ENCODE results near the gene PDLIM5. TPM values are rescaled to one million over a fixed set of nuclear protein-coding genes. Genes with fewer than 3 reads are reported as not detected.

The PDLIM5 gene
- total RNA-seq, 1 donor from 2014 or later, result 1,256 TPM

GRCh38 chr4:94515365-94515764, 63.6 kb downstream of the PDLIM5 start:
- intact Hi-C loops (cut with DNase I), result no loop called here
- DNase-seq (ENCODE audit: low spot score), result no peak

- no peak for DNase-seq (ENCODE audit: low spot score)
- intact Hi-C loops (cut with DNase I), result no loop called here
Observed at GRCh38 chr4:94516067-94516466, 64.3 kb downstream of the PDLIM5 start.

- intact Hi-C loops (cut with DNase I), result no loop called here
- DNase-seq (ENCODE audit: low spot score), result no peak
Observed at GRCh38 chr4:94516999-94517398, 65.3 kb downstream of the PDLIM5 start.

- intact Hi-C loops (cut with DNase I), result no loop called here
- DNase-seq (ENCODE audit: low spot score), result no peak
Observed at GRCh38 chr4:94517492-94517891, 65.8 kb downstream of the PDLIM5 start.

GRCh38 chr4:94519019-94519418, 67.3 kb downstream of the PDLIM5 start:
- DNase-seq (ENCODE audit: low spot score), result no peak
- intact Hi-C loops (cut with DNase I), result no loop called here

GRCh38 chr4:94519925-94520789, 68.4 kb downstream of the PDLIM5 start:
- intact Hi-C loops (cut with DNase I), result no loop called here

GRCh38 chr4:94523033-94523580, 71.4 kb downstream of the PDLIM5 start:
- intact Hi-C loops (cut with DNase I), result no loop called here

More at GRCh38 chr4:94519925-94520789, 68.4 kb downstream of the PDLIM5 start:
- no peak for DNase-seq (ENCODE audit: low spot score)

GRCh38 chr4:94523617-94524016, 71.9 kb downstream of the PDLIM5 start:
- intact Hi-C loops (cut with DNase I), result no loop called here
- DNase-seq (ENCODE audit: low spot score), result no peak

More at GRCh38 chr4:94523033-94523580, 71.4 kb downstream of the PDLIM5 start:
- DNase-seq (ENCODE audit: low spot score), result no peak

- intact Hi-C loops (cut with DNase I), result no loop called here
Observed at GRCh38 chr4:94525993-94526728, 74.4 kb downstream of the PDLIM5 start.

GRCh38 chr4:94527556-94528233, 76.0 kb downstream of the PDLIM5 start:
- no peak for DNase-seq (ENCODE audit: low spot score)
- intact Hi-C loops (cut with DNase I), result no loop called here

More at GRCh38 chr4:94525993-94526728, 74.4 kb downstream of the PDLIM5 start:
- DNase-seq (ENCODE audit: low spot score), result no peak

- DNase-seq (ENCODE audit: low spot score), result no peak
Observed at GRCh38 chr4:94528792-94529451, 77.2 kb downstream of the PDLIM5 start.

GRCh38 chr4:94530073-94530472, 78.3 kb downstream of the PDLIM5 start:
- intact Hi-C loops (cut with DNase I), result no loop called here
- no peak for DNase-seq (ENCODE audit: low spot score)

More at GRCh38 chr4:94528792-94529451, 77.2 kb downstream of the PDLIM5 start:
- intact Hi-C loops (cut with DNase I), result no loop called here

- DNase-seq (ENCODE audit: low spot score), result no peak
- intact Hi-C loops (cut with DNase I), result no loop called here
Observed at GRCh38 chr4:94531991-94532789, 80.4 kb downstream of the PDLIM5 start.

- DNase-seq (ENCODE audit: low spot score), result no peak
- intact Hi-C loops (cut with DNase I), result no loop called here
Observed at GRCh38 chr4:94533405-94534223, 81.9 kb downstream of the PDLIM5 start.

- DNase-seq (ENCODE audit: low spot score), result no peak
- intact Hi-C loops (cut with DNase I), result no loop called here
Observed at GRCh38 chr4:94534401-94535312, 82.9 kb downstream of the PDLIM5 start.

- no peak for DNase-seq (ENCODE audit: low spot score)
- intact Hi-C loops (cut with DNase I), result no loop called here
Observed at GRCh38 chr4:94536049-94536448, 84.3 kb downstream of the PDLIM5 start.

Measured in cardiac septum (tissue), 1 donor.